ENCODE measurements around the gene HSFX3.

Gene HSFX3

GRCh38 chrX:149516604-149517003 lies 33.1 kb downstream of the HSFX3 start:
- TF ChIP-seq Cebpa-rat (IDR thresholded peaks at IDR 0.05), result no peak
- peaks cover 12% of the 10 kb centered on the region for H3K4me1 ChIP-seq

GRCh38 chrX:149515954-149516602 lies 33.6 kb downstream of the HSFX3 start:
- Histone ChIP-seq H3K27me3 (no peaks in the 10 kb centered on the region), H4K20me1 (no peaks in the 10 kb centered on the region), H3K4me3 (no peak overlapping the region), H3K4me1 (peaks cover 12% of the 10 kb centered on the region), H3K4me2 (no peak overlapping the region), H3K36me3 (no peaks in the 10 kb centered on the region), H3K27ac (no peak overlapping the region), H3K9me3 (no peaks in the 10 kb centered on the region), H3K9ac (no peak overlapping the region)
- no peak for TF ChIP-seq Cebpa-rat (IDR thresholded peaks at IDR 0.05)

More at GRCh38 chrX:149516604-149517003, 33.1 kb downstream of the HSFX3 start:
- H3K9me3 ChIP-seq, result no peaks in the 10 kb centered on the region
- H3K27me3 ChIP-seq, result no peaks in the 10 kb centered on the region
- no peaks in the 10 kb centered on the region for H3K36me3 ChIP-seq
- no peak overlapping the region for H3K9ac ChIP-seq
- no peak overlapping the region for H3K4me2 ChIP-seq
- H3K27ac ChIP-seq, result no peak overlapping the region
- H3K4me3 ChIP-seq, result no peak overlapping the region
- no peaks in the 10 kb centered on the region for H4K20me1 ChIP-seq

DNA sequence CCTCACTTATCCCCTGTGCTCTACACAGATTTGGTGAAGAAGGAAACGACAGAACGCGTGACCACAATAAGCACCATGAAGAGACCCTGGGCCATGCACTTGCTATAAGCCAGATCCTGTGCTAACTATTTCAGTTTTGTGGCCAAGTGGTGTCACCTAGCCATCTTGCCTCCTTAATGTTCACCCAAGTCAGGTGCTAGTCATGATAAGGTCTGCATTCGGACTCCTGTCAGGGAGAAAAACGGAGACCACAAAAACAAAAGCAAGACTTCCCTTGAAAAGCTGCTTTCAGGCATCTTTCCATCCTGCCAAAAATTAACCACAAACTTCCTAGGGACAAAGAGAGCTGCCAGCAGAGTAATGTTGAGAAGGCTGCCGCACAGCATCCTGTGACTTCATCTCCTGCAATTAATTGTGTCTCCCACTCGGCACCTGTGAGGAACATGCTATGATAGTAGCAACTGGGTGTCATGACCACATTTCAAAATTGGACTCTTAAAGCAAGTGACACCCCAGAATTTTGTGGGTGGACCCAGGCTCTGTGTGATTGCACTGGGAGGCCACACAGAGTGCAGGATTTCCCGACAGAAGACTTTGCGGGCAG lies 35.8 kb downstream of the HSFX3 start:
- Histone ChIP-seq H3K9me3 (no peaks in the 10 kb centered on the region), H3K4me2 (peak overlapping the region; percentile 49), H3K4me3 (no peak overlapping the region), H3K36me3 (no peaks in the 10 kb centered on the region), H4K20me1 (no peaks in the 10 kb centered on the region), H3K27ac (no peak overlapping the region), H3K27me3 (no peaks in the 10 kb centered on the region), H3K9ac (no peak overlapping the region), H3K4me1 (peaks cover 12% of the 10 kb centered on the region)
- TF ChIP-seq Cebpa-rat (IDR thresholded peaks at IDR 0.05), result no peak

DNA sequence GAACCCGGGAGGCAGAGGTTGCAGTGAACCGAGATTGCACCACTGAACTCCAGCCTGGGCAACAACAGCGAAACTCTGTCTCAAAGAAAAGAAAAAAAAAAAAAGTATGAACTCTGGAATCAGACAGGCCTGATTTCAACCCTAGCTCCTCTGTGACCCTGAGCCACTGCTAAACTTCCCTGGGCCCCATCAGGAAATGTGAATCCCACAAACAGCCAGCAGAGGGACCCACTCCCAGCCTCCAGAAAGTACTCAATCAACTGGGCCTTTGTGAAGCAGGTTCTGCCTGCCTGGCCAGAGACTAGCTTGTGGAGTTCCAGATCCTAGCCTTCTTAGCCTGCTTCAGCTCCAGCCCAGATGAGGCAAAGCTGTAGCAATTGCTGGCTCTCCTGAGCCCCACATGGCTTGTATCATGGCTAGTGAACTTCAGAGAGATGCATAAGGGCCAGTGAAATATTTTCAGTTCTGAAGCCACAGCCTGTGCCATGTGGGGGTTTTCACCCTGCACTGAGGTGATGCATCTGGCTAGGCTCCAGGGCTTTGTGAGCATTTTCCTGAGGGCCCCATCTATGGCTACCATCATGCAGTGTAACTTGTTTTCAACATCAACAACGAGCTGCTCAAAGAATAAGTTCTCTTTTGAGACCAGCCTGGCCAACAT lies 37.4 kb downstream of the HSFX3 start:
- Histone ChIP-seq H3K27ac (no peak overlapping the region), H3K9ac (no peak overlapping the region), H3K36me3 (no peaks in the 10 kb centered on the region), H3K9me3 (no peaks in the 10 kb centered on the region), H3K4me2 (no peak overlapping the region), H3K27me3 (no peaks in the 10 kb centered on the region), H4K20me1 (no peaks in the 10 kb centered on the region), H3K4me3 (no peak overlapping the region), H3K4me1 (peaks cover 12% of the 10 kb centered on the region)
- no peak for TF ChIP-seq Cebpa-rat (IDR thresholded peaks at IDR 0.05)

DNA sequence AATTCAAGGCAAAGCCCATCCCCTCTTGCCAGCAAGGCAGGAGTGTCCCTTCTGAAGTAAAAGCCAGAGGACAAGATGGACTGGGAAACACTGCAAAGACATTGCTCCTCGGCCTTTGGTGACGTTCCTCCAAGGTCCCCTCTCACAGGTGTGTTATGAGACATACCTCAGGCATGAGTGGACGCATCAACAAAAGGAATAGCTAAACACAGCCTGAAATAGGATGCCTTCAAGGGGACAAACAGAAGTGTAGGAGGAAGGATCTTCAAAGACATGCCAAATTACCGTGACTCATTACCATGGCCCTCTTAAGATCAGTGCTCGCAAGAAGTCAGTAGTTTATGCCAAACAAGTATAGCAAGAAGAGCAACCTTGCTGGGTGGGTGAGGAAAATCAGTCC lies 38.6 kb downstream of the HSFX3 start:
- Histone ChIP-seq H3K9ac (no peak overlapping the region), H3K27ac (no peak overlapping the region), H3K36me3 (no peaks in the 10 kb centered on the region), H3K9me3 (no peaks in the 10 kb centered on the region), H3K4me3 (no peak overlapping the region), H3K4me2 (no peak overlapping the region), H4K20me1 (no peaks in the 10 kb centered on the region), H3K27me3 (no peaks in the 10 kb centered on the region), H3K4me1 (peaks cover 12% of the 10 kb centered on the region)
- TF ChIP-seq Cebpa-rat (IDR thresholded peaks at IDR 0.05), result no peak

GRCh38 chrX:149510386-149510785 lies 39.3 kb downstream of the HSFX3 start:
- Histone ChIP-seq H3K4me2 (no peak overlapping the region), H3K4me3 (no peak overlapping the region), H3K9ac (no peak overlapping the region), H3K27ac (no peak overlapping the region), H3K9me3 (no peaks in the 10 kb centered on the region), H3K36me3 (no peaks in the 10 kb centered on the region), H3K27me3 (no peaks in the 10 kb centered on the region), H4K20me1 (no peaks in the 10 kb centered on the region), H3K4me1 (peaks cover 12% of the 10 kb centered on the region)
- no peak for TF ChIP-seq Cebpa-rat (IDR thresholded peaks at IDR 0.05)

GRCh38 chrX:149508467-149508866 lies 41.3 kb downstream of the HSFX3 start:
- no peak overlapping the region for H3K9ac ChIP-seq
- no peaks in the 10 kb centered on the region for H4K20me1 ChIP-seq
- H3K4me2 ChIP-seq, result no peak overlapping the region
- peaks cover 12% of the 10 kb centered on the region for H3K4me1 ChIP-seq
- no peak overlapping the region for H3K27ac ChIP-seq
- no peaks in the 10 kb centered on the region for H3K9me3 ChIP-seq
- no peak for TF ChIP-seq Cebpa-rat (IDR thresholded peaks at IDR 0.05)
- H3K27me3 ChIP-seq, result no peaks in the 10 kb centered on the region
- no peak overlapping the region for H3K4me3 ChIP-seq
- no peaks in the 10 kb centered on the region for H3K36me3 ChIP-seq

DNA sequence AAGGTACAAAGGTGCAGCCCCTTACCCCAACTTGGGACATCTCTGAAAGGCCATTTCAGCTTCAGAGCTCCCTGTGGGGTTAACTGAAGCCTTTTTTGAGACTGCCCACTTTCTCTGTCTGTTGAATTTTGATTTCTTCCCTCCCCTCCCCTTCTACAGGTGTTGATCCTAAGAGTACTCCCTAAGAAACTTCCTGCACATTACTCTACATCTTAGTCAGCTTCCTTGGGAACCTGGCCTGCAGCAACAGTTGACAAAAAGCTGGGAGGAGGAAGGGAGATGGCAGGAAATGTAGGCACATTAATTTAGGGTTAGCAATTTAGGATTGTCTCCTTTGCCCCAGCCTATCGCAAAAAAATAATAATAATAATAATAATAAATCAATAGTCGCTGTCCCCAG lies 43.4 kb downstream of the HSFX3 start:
- H3K36me3 ChIP-seq, result peaks cover 14% of the 10 kb centered on the region
- no peaks in the 10 kb centered on the region for H3K9me3 ChIP-seq
- H3K4me3 ChIP-seq, result no peak overlapping the region
- H3K27ac ChIP-seq, result no peak overlapping the region
- no peak for TF ChIP-seq Cebpa-rat (IDR thresholded peaks at IDR 0.05)
- no peaks in the 10 kb centered on the region for H3K27me3 ChIP-seq
- H3K4me1 ChIP-seq, result peaks cover 11% of the 10 kb centered on the region
- no peak overlapping the region for H3K9ac ChIP-seq
- H4K20me1 ChIP-seq, result peaks cover 8% of the 10 kb centered on the region; the same call in 1 of the 2 replicates
- H3K4me2 ChIP-seq, result no peak overlapping the region

DNA sequence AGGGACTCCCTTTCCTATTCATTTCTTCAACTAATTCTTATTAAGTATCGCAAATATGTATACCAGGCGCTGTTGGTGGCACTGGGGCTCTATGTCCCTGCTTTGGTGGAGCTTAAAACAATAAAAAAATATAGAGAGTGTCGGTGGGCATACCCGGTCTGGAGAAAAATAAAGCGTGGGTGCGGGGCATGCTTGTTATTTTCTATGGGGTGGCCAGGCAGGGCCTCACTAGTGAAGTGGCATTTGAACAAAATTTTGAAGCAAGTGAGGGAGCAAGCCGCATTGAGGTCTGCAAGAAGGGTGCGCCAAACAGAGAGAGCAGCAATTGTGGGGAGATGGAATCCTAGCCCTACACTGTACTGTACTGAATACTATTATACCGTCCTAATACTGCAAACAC lies 44.1 kb downstream of the HSFX3 start:
- Histone ChIP-seq H3K36me3 (peaks cover 20% of the 10 kb centered on the region), H3K4me2 (peak overlapping the region; percentile 63), H4K20me1 (peaks cover 8% of the 10 kb centered on the region; the same call in 1 of the 2 replicates), H3K4me3 (peak overlapping the region; percentile 71; the same call in 1 of the 2 replicates), H3K9ac (no peak overlapping the region), H3K27ac (no peak overlapping the region), H3K4me1 (peaks cover 11% of the 10 kb centered on the region), H3K9me3 (no peaks in the 10 kb centered on the region), H3K27me3 (no peaks in the 10 kb centered on the region)
- no peak for TF ChIP-seq Cebpa-rat (IDR thresholded peaks at IDR 0.05)

Measured in BLaER1 (cell line).